Activated CD4-positive, alpha-beta T cell treated with anti-CD3 and anti-CD28 coated beads, Interleukin-2, amount 50 U/mL, for 24 hours (primary cell): ENCODE results near the gene CYP2S1.

ENCODE experiments used
- DNase-seq, 2 donors: peaks; one replicate each; pipeline ENCODE4 v3.0.0-alpha.2; 2020; ENCODE audit warnings: low read depth in 1 of 2, low spot score in 1 of 2

The CYP2S1 gene

DNA sequence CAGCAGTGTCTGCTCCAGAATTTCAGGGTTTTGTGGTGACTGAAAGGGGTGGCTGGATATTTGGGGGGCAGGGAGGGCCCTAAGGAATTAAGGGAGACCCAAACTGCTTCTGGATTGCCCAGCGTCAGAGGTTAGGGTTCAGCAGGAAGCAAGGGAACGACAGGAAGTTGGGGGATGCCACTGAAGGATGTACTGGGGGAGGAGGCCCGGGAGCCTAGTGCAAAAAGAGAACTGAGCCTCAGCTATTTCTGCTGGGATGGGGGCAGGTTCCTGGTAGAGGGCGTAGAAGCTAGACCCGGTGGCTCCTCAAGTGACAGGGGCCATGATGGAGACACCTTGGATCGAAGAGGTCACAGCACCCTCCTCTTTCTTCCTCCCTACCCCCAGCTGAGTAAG is 1.1 kb downstream of the CYP2S1 start:
- DNase-seq: no peak

DNA sequence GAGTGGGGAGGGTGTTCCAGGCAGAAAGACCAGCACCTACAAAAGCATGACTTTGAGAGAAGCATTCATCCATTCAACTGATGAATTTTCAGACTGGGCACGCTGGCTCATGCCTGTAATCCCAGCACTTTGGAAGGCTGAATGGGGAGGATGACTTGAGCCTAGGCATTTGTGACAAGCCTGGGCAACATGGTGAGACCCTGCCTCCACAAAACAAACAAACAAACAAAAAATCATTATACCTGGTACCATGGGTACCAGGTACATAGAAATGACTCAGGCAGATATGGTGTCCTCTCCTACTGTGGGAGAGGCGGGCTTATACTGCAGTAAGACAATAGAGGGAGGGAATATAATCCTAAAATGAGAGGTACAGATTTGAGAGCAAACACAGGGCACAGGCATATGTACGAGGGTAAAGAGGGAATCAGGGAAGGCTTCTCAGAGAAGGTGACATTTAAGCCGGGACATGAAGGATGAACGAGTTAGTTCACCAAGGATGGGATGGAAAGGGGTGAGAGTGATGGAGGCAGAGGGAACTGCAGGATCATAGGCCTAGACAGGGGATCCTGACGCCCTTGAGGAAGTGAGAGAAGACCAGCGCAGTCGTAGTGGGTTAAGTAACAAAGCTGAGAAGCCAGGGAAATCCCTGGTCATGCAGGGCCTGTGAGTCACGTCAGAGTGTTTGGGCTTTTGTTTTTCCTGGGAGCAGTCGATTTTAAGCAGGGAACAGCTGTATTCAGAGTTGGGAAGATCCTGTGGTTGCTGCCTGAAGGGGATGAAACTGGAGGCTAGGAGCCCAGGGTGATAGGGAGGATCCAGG is 2.9 kb downstream of the CYP2S1 start:
- DNase-seq: no peak

DNA sequence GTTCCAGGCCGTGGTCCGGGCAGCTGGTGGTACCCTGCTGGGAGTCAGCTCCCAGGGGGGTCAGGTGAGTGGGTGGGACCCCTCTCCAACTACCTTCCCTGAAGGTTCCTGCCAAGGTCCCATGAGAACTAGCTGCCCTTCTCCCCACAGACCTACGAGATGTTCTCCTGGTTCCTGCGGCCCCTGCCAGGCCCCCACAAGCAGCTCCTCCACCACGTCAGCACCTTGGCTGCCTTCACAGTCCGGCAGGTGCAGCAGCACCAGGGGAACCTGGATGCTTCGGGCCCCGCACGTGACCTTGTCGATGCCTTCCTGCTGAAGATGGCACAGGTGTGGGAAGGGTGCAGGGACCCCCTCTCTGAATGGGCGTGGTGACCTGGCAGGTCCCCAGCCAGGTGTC is 5.5 kb downstream of the CYP2S1 start:
- DNase-seq: no peak

DNA sequence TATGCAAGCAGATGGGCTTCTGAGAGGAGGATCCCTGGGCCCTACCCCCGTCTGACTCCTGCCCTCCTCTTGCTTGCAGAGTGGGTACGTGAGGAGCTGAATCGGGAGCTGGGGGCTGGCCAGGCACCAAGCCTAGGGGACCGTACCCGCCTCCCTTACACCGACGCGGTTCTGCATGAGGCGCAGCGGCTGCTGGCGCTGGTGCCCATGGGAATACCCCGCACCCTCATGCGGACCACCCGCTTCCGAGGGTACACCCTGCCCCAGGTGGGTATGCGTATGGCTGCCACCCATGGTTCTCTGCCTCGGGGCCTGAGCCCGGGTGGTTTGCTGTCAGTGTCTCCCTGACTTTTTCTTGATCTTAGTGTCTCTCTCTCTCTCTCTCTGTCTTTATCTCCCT is 10.4 kb downstream of the CYP2S1 start:
- DNase-seq: no peak

DNA sequence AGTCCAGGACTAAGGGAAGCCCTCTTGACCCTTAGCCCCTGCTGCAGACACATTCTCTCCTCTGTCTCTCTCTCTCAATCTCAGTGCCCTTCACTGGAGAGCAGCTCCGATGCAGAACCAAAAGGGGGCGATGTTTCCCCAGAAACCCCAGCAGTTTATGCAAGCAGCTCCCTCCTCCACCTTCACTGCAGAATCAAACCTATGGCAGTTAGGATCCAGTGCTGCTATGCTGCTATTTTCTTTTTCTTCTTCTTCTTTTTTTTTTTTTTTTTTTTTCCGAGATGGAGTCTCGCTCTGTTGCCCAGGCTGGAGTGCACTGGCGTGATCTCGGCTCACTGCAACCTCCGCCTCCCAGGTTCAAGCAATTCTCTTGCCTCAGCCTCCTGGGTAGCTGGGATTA is 11.3 kb downstream of the CYP2S1 start:
- DNase-seq: peak; percentile 55 to 84

DNA sequence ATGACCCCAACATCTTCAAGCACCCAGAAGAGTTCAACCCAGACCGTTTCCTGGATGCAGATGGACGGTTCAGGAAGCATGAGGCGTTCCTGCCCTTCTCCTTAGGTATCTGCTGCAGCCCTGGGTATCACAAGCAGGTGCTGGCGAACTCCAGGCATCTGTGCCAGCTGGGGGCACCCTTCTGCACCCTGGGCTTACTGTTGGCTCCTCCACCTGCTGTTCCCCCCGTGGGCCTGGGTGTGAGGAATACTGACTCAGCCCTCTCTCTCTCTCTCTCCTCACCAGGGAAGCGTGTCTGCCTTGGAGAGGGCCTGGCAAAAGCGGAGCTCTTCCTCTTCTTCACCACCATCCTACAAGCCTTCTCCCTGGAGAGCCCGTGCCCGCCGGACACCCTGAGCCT is 13.0 kb downstream of the CYP2S1 start:
- DNase-seq: no peak

DNA sequence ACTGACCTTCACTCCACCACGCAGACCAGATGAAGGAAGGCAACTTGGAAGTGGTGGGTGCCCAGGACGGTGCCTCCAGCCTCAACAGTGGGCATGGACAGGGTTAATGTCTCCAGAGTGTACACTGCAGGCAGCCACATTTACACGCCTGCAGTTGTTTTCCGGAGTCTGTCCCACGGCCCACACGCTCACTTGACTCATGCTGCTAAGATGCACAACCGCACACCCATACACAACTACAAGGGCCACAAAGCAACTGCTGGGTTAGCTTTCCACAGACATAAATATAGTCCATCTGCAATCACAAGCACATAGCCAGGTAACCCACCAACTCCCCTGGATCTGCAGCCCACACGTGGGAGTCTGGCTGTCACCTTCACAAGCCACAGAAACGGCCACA is 13.4 kb downstream of the CYP2S1 start:
- no peak for DNase-seq

DNA sequence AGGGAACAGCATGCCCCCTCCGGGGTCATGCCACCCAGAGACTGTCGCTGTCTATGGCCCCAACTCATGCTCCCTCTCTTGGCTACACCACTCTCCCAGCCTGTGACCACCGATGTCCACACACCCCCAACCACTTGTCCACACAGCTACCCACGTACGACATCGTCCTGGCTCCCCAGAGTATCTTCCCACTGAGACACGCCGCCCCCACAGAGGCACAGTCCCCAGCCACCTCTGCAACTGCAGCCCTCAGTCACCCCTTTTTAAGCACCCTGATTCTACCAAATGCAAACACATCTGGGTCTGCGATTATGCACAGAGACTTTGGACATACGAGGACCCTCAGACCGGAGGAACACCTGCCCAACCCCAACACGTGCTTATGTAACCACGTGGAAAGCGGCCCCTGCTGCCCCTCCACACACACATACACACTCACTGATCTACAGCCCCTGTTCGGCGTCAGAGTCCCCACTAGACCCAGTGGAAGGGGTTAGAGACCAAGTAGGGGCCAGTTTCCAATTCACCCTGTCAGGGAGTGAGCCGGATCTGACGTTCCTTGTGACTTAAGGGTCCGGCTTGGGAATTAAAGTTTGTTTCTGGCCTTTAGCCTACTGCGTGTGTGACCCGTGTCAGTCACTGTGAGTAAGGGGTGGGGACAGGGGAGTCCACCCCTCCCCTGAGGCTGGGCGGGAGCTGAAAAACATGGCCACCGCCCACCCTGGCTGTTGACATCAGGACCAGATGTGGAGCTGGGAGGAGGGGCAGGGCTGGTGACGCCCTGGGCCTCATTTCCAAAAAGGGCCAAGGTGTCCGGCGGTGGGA is 14.1 kb downstream of the CYP2S1 start:
- DNase-seq: no peak

DNA sequence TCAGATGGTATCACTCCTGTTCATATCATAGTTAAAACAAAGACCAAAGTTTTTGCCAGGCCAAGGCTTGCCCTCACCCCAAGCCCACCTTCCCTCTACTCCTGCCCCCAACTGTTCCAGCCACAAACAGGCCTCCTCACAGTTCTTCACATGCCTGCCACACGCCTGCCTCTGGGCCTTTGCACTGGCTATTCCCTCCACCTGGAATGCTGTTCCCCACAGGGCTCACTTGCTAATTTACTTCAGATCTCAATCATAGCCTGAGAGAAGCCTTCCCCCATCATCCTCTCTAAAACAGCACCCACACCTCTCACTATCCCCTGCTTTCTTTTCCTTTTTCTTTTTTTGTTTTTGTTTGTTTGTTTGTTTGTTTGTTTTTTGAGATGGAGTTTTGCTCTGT is 21.1 kb downstream of the CYP2S1 start:
- no peak for DNase-seq

DNA sequence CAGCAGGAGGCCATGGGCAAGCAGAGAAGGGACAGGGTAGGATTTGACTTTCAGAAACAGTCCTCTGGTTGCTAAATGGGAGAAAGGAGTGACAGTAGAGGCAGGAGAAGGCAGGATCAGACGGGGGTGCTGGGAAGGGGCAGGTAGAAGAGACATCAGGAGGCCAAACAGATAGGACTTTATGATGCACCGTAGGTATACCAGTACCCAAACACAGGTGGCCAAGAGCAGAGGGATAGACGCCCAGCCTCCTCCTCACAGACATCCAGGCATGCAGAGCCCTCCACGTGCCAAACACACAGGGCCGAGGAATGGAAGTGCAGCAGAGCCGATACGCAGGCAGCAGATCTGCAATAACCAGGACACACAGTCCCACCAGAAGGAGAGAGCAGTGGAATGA is 24.7 kb downstream of the CYP2S1 start:
- DNase-seq: no peak

DNA sequence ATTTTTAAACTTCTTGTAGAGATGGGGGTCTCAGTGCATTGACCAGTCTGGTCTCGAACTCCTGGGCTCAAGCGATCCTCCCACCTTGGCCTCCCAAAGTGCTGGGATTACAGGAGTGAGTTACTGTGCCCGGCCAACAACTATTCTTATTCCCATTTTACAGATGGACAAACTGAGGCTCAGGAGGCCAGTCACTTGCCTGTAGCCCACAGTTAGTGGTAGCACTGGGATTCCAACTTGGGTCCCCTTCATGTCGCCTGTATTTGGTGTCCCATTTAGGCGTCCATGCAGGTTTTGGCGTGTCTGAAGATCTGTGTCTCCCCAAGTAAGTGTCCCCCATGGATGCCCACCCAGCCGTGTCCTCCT is 25.2 kb downstream of the CYP2S1 start:
- no peak for DNase-seq

DNA sequence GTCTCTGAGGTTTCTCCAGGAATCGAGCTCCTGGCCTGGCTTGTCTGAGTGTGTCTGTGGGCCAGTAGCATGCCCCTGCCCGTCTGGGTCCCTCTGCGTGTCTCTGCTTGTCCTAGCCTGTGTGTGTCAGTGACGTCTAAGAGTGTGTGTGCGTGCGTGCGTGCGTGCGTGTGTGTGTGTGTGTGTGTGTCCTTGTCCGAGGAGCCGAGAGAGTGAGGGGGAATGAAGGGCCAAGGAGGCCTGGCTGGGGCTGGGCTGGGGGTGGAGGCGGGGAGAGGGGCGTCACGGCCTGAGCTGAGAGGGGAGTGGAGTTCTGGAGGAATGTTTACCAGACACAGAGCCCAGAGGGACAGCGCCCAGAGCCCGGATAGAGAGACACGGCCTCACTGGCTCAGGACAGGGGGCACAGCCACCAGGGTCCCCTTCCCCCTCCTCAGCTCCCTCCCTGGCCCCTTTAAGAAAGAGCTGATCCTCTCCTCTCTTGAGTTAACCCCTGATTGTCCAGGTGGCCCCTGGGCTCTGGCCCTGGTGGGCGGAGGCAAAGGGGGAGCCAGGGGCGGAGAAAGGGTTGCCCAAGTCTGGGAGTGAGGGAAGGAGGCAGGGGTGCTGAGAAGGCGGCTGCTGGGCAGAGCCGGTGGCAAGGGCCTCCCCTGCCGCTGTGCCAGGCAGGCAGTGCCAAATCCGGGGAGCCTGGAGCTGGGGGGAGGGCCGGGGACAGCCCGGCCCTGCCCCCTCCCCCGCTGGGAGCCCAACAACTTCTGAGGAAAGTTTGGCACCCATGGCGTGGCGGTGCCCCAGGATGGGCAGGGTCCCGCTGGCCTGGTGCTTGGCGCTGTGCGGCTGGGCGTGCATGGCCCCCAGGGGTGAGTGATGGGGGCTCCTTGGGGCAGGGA is 25.8 kb downstream of the CYP2S1 start, which contains the start of gene AXL:
Gene AXL (plus strand): TSS at position 609 of the 893 bp plus-strand sequence. CDS start 170 bp downstream, at position 779.
- DNase-seq: no peak

DNA sequence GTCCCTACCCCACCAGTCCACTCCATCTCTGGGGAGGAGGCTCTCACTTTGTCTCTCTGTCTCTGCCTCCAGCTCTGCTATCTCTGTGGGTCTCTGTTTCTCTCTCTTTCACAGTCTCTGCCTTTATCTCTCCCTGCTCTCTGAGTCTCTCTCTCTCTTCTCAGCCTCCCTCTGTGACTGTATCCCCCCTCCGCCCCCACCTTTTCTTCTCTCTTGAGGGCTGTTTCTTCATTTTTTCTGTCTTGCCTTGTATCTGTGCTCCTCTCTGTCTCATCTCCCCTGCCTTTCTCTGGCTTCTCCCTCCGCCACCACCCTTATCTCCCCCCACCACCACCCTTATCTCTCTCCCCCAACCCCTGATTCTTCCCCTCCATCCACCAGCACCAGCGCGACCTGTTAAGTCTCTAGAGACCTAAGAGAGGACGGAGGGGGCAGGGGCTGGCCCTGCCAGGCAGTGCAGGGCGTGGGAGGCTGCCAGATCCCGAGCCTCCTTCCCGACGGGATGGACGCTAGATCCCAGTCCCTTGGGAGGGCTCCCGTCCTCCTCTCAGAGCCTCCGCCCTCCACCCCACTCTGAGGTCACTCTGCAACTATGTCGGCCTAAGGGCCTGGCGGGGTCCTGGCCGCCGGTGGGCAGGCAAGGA is 27.0 kb downstream of the CYP2S1 start:
- no peak for DNase-seq

DNA sequence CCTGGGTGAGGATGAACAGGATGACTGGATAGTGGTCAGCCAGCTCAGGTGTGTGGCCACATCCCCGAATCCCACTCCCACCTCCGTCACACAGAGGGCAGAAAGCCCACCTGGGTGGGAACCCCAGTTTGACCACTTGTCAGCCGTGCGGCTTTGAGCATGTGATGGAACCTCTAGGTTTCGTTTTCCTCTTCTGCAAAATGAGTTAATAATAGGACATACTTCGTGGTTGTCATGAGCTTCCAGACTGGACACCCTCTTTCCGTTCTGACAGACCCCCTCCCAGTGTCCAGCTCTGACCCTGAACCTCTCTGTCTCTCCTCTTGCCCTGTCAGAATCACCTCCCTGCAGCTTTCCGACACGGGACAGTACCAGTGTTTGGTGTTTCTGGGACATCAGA is 27.8 kb downstream of the CYP2S1 start:
- no peak for DNase-seq

DNA sequence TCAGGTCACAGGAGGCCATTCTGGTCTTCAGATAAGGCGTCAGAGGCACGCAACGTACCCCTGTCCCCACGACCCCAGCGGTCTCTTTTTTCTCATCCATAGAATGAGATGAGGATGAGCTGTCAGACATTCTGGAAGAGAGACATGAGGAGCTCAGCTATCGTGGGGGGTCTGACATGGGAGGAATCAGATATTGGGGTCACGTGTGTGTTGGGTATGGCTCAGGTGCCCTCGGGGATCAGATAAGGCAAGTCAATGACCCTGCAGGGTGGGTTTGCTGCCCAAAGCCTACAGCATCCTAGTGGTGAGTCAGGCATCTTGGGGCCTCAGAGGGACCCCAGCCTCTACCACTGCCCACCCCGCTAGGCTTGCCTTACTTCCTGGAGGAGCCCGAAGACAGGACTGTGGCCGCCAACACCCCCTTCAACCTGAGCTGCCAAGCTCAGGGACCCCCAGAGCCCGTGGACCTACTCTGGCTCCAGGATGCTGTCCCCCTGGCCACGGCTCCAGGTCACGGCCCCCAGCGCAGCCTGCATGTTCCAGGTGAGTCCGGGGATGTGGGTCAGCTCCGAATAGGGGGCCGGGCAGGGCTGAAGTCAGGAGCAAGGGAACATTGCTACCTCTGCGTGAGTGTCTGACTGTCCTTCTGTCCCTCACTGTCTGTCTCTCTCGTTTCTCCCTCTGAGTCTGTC is 28.6 kb downstream of the CYP2S1 start:
- DNase-seq: no peak

DNA sequence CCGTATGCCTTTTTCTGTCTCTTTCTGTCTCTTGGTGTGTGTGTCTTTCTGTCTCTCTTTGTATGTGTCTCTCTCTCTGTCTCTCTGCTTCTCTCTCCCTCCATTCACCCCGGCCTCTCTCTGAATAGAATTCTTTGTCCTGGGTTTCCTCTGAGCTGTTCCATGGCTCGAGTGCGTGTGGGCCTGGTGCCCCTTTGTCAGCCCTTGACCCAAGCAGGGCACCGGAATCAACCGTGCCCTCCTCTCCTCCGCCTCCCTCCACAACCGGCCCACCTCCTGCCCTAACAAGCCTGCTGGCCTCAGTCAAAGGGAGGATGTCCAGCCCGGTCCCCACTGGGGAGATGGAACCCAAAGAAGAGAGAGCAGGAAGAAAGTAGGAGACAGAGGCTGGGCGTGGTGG is 29.2 kb downstream of the CYP2S1 start:
- no peak for DNase-seq

DNA sequence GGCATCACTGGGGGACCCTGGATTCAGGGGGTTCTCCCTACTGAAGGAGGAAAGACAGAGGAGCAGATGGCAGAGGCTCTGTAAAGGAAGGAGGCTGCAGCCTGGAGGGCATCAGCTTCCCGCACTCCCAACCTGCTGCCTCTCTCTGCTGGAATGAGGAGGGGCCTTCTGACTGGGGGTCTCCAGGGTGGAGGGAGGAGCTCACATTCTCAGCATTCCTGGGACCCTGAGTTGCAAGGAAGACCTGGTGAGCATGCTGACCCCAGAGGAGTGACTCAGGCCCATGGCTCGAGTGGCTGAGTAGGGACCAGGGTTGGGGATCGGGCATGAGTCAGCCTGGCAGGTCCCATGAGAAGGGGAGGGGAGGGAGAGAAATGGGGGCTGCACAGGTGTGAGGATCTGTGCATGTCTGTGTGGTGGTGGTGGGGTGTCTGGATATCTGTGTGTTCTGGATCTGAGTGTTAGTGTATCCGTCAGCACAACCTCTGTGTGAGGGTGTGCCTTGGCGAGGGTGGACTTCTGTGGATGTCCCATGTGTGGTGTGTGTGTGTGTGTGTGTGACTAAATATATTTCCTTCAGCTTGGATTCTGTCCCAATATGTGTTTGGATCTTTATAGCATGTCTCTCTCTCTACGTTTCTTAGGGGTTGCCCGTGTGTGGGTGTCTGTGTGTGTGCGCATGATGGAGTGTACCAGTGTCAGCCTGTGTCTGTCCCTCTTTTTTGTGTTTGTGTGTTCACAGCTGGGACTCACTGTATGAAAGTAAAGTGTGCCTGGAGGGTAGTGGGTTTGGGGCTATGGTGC is 30.6 kb downstream of the CYP2S1 start:
- DNase-seq: no peak

DNA sequence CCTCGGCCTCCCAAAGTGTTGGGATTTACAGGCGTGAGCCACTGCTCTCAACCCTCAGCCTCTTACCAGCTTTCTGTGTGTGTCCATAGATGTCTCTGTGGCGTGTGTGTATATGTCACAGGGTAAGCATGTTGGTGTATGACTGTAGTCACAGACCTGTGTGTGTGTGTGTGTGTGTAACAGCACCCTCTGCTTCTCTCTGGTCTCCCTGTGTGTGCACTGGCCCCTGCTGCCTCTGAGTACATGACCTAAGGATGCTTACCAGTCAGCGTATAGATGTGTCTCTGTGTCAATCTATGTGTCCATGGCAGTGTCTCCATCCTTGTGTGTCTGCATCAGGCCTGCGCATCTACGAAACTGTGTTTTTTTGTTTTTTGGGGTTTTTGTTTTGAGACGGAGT is 31.6 kb downstream of the CYP2S1 start:
- DNase-seq: no peak

DNA sequence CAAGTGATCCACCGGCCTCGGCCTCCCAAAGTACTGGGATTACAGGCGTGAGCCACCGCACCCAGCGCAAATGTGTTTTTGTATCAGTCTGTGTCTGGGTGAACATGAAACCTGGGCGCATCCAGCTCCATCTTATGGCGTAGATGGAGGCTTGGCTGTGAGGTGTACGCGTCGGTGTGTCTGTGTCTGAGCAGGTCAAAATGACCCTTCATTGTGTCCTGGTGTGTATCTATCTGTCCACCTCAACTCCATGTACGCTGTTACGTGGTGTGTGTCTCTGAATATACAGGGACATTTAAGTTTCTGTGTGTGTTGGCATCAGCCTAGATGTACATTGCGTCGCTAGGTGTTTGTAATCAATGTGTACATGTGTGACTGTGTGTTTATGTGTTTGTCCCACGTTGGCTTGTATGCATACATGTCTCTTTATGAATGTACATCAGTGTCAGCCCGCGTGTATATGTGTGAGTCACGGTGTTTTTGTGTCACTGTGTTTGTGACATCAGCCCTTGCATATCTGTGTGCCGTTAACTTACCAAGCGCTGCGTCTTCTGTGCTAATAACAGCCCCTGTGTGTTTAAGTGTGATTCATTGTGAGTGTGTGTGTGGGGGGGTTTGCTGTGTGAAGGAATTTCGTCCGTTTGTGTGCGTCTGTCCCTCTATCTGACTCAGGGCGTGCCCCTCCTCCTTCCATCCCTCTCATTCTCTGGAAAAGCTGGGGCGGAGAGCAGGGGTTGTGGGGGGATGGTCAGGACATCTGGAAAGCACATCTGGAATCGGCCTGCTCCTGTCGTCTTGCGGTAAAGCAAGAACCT is 32.4 kb downstream of the CYP2S1 start:
- DNase-seq: peak in 1 of 2 donors; percentile 44
